Activated naive CD4-positive, alpha-beta T cell treated with anti-CD3 and anti-CD28 coated beads for 36 hours (primary cell): Measurements from ENCODE around the gene SKAP1. TPM values are rescaled to one million over a fixed set of nuclear protein-coding genes. Genes with fewer than 3 reads are reported as not detected.
"Not testable (repeated sequence)": the region's sequence is repeated elsewhere in the genome, so short reads cannot be mapped to it uniquely, and the experiment has no call there.

Experiments used
- CTCF ChIA-PET: fragments of 350-600 bp; sonication (Branson Sonifier 250); formaldehyde crosslinking; loops from one replicate; lab custom pipeline; 2021; ENCODE audit warnings: antibody characterized with exemption; lab: Charles Lee
- DNase-seq: peaks from one replicate; pipeline ENCODE4 v3.0.0-alpha.2; 2020
- H3K27ac Mint-ChIP-seq: one replicate; pipeline ENCODE4 v1.8.0; 2021; ENCODE audit warnings: mild to moderate bottlenecking, mixed read lengths
- H3K27me3 Mint-ChIP-seq: one replicate; pipeline ENCODE4 v1.8.0; 2021; ENCODE audit warnings: low read depth, mixed read lengths
- H3K36me3 Mint-ChIP-seq: one replicate; pipeline ENCODE4 v1.8.0; 2021; ENCODE audit warnings: low read depth, mixed read lengths
- H3K4me1 Mint-ChIP-seq: one replicate; pipeline ENCODE4 v1.8.0; 2021; ENCODE audit warnings: low read depth, mixed read lengths
- H3K4me3 Mint-ChIP-seq: one replicate; pipeline ENCODE4 v1.8.0; 2021; ENCODE audit warnings: mild to moderate bottlenecking, moderate library complexity, mixed read lengths
- H3K9me3 Mint-ChIP-seq: one replicate; pipeline ENCODE4 v1.8.0; 2021; ENCODE audit warnings: mixed read lengths
- intact Hi-C: fragments of 100-400 bp; cut with micrococcal nuclease; formaldehyde crosslinking; loops from one replicate; pipeline ENCODE4 v1.15.1; 2023
- total RNA-seq, 2 experiments: library from RNA; stranded (reverse); gene quantifications; one replicate each; pipeline ENCODE4 v1.2.3, GENCODE V29; 2021

The SKAP1 gene
- total RNA-seq, 2 experiments from 2014 or later = 60.3 to 60.5 TPM

- CTCF ChIA-PET = interaction anchor here (0.9 to 1.2 kb wide), 2 partner anchors 111 to 127 kb away, joined by 3 to 4 read pairs; no protein-coding TSS in a partner anchor
- no peak overlapping the region for H3K27ac Mint-ChIP-seq
- H3K4me3 Mint-ChIP-seq = no peak overlapping the region
Observed at GRCh38 chr17:48462946-48463345, 32.9 kb upstream of the SKAP1 start.

GRCh38 chr17:48460052-48460451 lies 30.0 kb upstream of the SKAP1 start:
- CTCF ChIA-PET = interaction anchor here (1.4 to 3.0 kb wide), 2 partner anchors 108 to 113 kb away, joined by 6 to 12 read pairs; no protein-coding TSS in a partner anchor

More at GRCh38 chr17:48462946-48463345, 32.9 kb upstream of the SKAP1 start:
- intact Hi-C loops = no loop called here
- Mint-ChIP-seq H3K36me3 (no peaks in the 10 kb centered on the region), H3K27me3 (no peaks in the 10 kb centered on the region), H3K4me1 (peaks cover 7% of the 10 kb centered on the region), H3K9me3 (no peaks in the 10 kb centered on the region)
- DNase-seq = no peak

GRCh38 chr17:48459070-48459844 lies 29.2 kb upstream of the SKAP1 start:
- intact Hi-C loops = no loop called here
- CTCF ChIA-PET = interaction anchor here (0.8 to 3.0 kb wide), 5 partner anchors 24 to 123 kb away, joined by 3 to 12 read pairs (median 5); no protein-coding TSS in a partner anchor
- Mint-ChIP-seq H3K4me3 (no peak overlapping the region), H3K36me3 (no peaks in the 10 kb centered on the region), H3K9me3 (no peaks in the 10 kb centered on the region), H3K4me1 (peaks cover 35% of the 10 kb centered on the region), H3K27me3 (no peaks in the 10 kb centered on the region), H3K27ac (no peak overlapping the region)
- DNase-seq = peak; percentile 51

More at GRCh38 chr17:48460052-48460451, 30.0 kb upstream of the SKAP1 start:
- Mint-ChIP-seq H3K27me3 (no peaks in the 10 kb centered on the region), H3K9me3 (no peaks in the 10 kb centered on the region), H3K4me3 (no peak overlapping the region), H3K27ac (no peak overlapping the region), H3K36me3 (no peaks in the 10 kb centered on the region), H3K4me1 (peaks cover 27% of the 10 kb centered on the region)
- no peak for DNase-seq
- intact Hi-C loops = no loop called here

- Mint-ChIP-seq H3K27me3 (no peaks in the 10 kb centered on the region), H3K27ac (no peak overlapping the region), H3K36me3 (no peaks in the 10 kb centered on the region), H3K9me3 (no peaks in the 10 kb centered on the region), H3K4me3 (peak overlapping the region; percentile 66), H3K4me1 (peaks cover 47% of the 10 kb centered on the region)
- DNase-seq = peak; percentile 83
- intact Hi-C loops = loop anchor here (1.0 kb wide), 4 partner anchors 30 to 121 kb away; no protein-coding TSS in a partner anchor
- CTCF ChIA-PET = interaction anchor here (0.6 to 8.3 kb wide), 22 partner anchors 8 to 164 kb away, joined by 3 to 96 read pairs (median 4); no protein-coding TSS in a partner anchor
Observed at GRCh38 chr17:48457080-48457836, 27.2 kb upstream of the SKAP1 start.

- H3K4me1 Mint-ChIP-seq = peaks cover 52% of the 10 kb centered on the region
- intact Hi-C loops = no loop called here
- no peaks in the 10 kb centered on the region for H3K27me3 Mint-ChIP-seq
- no peaks in the 10 kb centered on the region for H3K36me3 Mint-ChIP-seq
- CTCF ChIA-PET = interaction anchor here (0.6 to 8.3 kb wide), 21 partner anchors 9 to 132 kb away, joined by 3 to 96 read pairs (median 4); no protein-coding TSS in a partner anchor
- no peak overlapping the region for H3K27ac Mint-ChIP-seq
- H3K4me3 Mint-ChIP-seq = peak overlapping the region; percentile 66
- H3K9me3 Mint-ChIP-seq = no peaks in the 10 kb centered on the region
- peak; percentile 64 for DNase-seq
Observed at GRCh38 chr17:48456589-48456988, 26.6 kb upstream of the SKAP1 start.

- no peaks in the 10 kb centered on the region for H3K27me3 Mint-ChIP-seq
- H3K27ac Mint-ChIP-seq = no peak overlapping the region
- peaks cover 55% of the 10 kb centered on the region for H3K4me1 Mint-ChIP-seq
- no peak overlapping the region for H3K4me3 Mint-ChIP-seq
- intact Hi-C loops = no loop called here
- no peak for DNase-seq
- no peaks in the 10 kb centered on the region for H3K9me3 Mint-ChIP-seq
- CTCF ChIA-PET = interaction anchor here (0.6 to 8.3 kb wide), 10 partner anchors 11 to 132 kb away, joined by 3 to 96 read pairs (median 5); no protein-coding TSS in a partner anchor
- H3K36me3 Mint-ChIP-seq = no peaks in the 10 kb centered on the region
Observed at GRCh38 chr17:48455791-48456190, 25.8 kb upstream of the SKAP1 start.

GRCh38 chr17:48453447-48453846 lies 23.4 kb upstream of the SKAP1 start:
- DNase-seq = no peak
- Mint-ChIP-seq H3K27ac (peak overlapping the region; percentile 85), H3K36me3 (no peaks in the 10 kb centered on the region), H3K4me1 (peaks cover 58% of the 10 kb centered on the region), H3K4me3 (no peak overlapping the region), H3K9me3 (no peaks in the 10 kb centered on the region), H3K27me3 (no peaks in the 10 kb centered on the region)
- intact Hi-C loops = loop anchor here (1.0 kb wide), 1 partner anchor 12 kb away; no protein-coding TSS in a partner anchor
- CTCF ChIA-PET = interaction anchor here (0.6 to 8.3 kb wide), 10 partner anchors 9 to 154 kb away, joined by 3 to 96 read pairs (median 7); no protein-coding TSS in a partner anchor

- H3K9me3 Mint-ChIP-seq = no peaks in the 10 kb centered on the region
- H3K4me3 Mint-ChIP-seq = no peak overlapping the region
- no peaks in the 10 kb centered on the region for H3K27me3 Mint-ChIP-seq
- intact Hi-C loops = no loop called here
- peaks cover 51% of the 10 kb centered on the region for H3K4me1 Mint-ChIP-seq
- CTCF ChIA-PET = interaction anchor here (0.7 to 8.3 kb wide), 4 partner anchors 14 to 189 kb away, joined by 4 to 96 read pairs (median 12); no protein-coding TSS in a partner anchor
- H3K27ac Mint-ChIP-seq = no peak overlapping the region
- no peak for DNase-seq
- H3K36me3 Mint-ChIP-seq = no peaks in the 10 kb centered on the region
Observed at GRCh38 chr17:48451489-48451888, 21.5 kb upstream of the SKAP1 start.

- H3K9me3 Mint-ChIP-seq, intact Hi-C loops, CTCF ChIA-PET, H3K27me3 Mint-ChIP-seq, H3K4me3 Mint-ChIP-seq, DNase-seq, H3K27ac Mint-ChIP-seq, H3K36me3 Mint-ChIP-seq: not testable (repeated sequence)
- peaks cover 58% of the 10 kb centered on the region for H3K4me1 Mint-ChIP-seq
Observed at GRCh38 chr17:48449335-48449734, 19.3 kb upstream of the SKAP1 start.

- Mint-ChIP-seq H3K4me1 (peaks cover 69% of the 10 kb centered on the region), H3K36me3 (no peaks in the 10 kb centered on the region), H3K27me3 (no peaks in the 10 kb centered on the region), H3K9me3 (no peaks in the 10 kb centered on the region), H3K27ac (no peak overlapping the region), H3K4me3 (no peak overlapping the region)
- CTCF ChIA-PET = interaction anchor here (1.2 to 2.3 kb wide), 4 partner anchors 9 to 111 kb away, joined by 4 to 10 read pairs (median 6); no protein-coding TSS in a partner anchor
- no peak for DNase-seq
- intact Hi-C loops = no loop called here
Observed at GRCh38 chr17:48445248-48445620, 15.2 kb upstream of the SKAP1 start.

GRCh38 chr17:48444516-48445247 lies 14.7 kb upstream of the SKAP1 start:
- Mint-ChIP-seq H3K4me1 (peaks cover 72% of the 10 kb centered on the region), H3K9me3 (no peaks in the 10 kb centered on the region), H3K27ac (peak overlapping the region; percentile 68), H3K27me3 (no peaks in the 10 kb centered on the region), H3K4me3 (peak overlapping the region; percentile 48), H3K36me3 (no peaks in the 10 kb centered on the region)
- peak; percentile 63 for DNase-seq
- CTCF ChIA-PET = interaction anchor here (1.2 to 2.3 kb wide), 5 partner anchors 9 to 111 kb away, joined by 4 to 10 read pairs (median 5); no protein-coding TSS in a partner anchor
- intact Hi-C loops = no loop called here
